Measurements from ENCODE around the gene MAGI3.

GRCh38 chr1:113647164-113647563 lies 256.8 kb downstream of the MAGI3 start:
- TF ChIP-seq POLR2A (IDR thresholded peaks at IDR 0.05) (no peak), CTCF (IDR thresholded peaks at IDR 0.05) (no peak), EP300 (IDR thresholded peaks at IDR 0.05) (no peak)
